Measurements from ENCODE around the gene ZNF488.

DNA sequence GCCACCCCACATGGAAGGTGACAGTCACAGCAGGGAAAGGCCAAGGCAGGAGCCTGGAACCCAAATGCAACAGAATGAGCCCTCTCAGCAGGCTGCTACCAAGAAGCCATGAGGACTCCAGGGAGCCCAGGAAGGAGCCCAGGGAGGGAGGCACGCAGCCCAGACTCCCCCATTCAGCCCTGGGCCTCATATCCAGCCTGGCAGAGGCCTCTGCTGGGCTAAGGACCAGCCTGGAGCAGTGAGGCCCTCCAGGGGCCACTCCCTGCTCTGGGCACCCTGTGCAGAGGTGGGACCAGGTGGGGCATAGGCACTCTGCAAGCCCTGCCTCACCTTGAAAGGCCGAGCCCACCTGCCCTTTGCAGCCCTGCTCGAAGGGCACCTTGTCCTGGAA is 25.8 kb upstream of the ZNF488 start:
- TF ChIP-seq EZH2 (IDR thresholded peaks at IDR 0.05; ENCODE audit: borderline replicate concordance, insufficient read depth, low read depth, low read length, poor library complexity, severe bottlenecking): no peak
- TF ChIP-seq, protein P1, sequence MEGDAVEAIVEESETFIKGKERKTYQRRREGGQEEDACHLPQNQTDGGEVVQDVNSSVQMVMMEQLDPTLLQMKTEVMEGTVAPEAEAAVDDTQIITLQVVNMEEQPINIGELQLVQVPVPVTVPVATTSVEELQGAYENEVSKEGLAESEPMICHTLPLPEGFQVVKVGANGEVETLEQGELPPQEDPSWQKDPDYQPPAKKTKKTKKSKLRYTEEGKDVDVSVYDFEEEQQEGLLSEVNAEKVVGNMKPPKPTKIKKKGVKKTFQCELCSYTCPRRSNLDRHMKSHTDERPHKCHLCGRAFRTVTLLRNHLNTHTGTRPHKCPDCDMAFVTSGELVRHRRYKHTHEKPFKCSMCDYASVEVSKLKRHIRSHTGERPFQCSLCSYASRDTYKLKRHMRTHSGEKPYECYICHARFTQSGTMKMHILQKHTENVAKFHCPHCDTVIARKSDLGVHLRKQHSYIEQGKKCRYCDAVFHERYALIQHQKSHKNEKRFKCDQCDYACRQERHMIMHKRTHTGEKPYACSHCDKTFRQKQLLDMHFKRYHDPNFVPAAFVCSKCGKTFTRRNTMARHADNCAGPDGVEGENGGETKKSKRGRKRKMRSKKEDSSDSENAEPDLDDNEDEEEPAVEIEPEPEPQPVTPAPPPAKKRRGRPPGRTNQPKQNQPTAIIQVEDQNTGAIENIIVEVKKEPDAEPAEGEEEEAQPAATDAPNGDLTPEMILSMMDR (IDR thresholded peaks at IDR 0.05): no peak

Data from B cell (primary cell).